GM06990 (cell line): ENCODE data around the gene GPR143.

Source experiments
- DNase-seq: peaks from one replicate; pipeline ENCODE4 v3.0.0-alpha.2; 2011; ENCODE audit not compliant: insufficient read length; ENCODE audit errors: extremely low read depth
- H3K27me3 ChIP-seq: replicated peaks from 2 replicates; pipeline ENCODE4 v1.6.0; 2011; ENCODE audit warnings: low read length; ENCODE audit not compliant: control insufficient read depth, insufficient read depth
- H3K36me3 ChIP-seq: 2 replicates; pipeline ENCODE4 v1.5.1; 2011; ENCODE audit warnings: low read length; ENCODE audit not compliant: control insufficient read depth, insufficient read depth
- H3K4me3 ChIP-seq: replicated peaks from 2 replicates; pipeline ENCODE4 v1.5.1; 2011; ENCODE audit warnings: low read depth, mild to moderate bottlenecking, control low read depth, low read length
- CTCF ChIP-seq: IDR thresholded peaks from 2 replicates; pipeline ENCODE4 v1.5.1; 2011; ENCODE audit warnings: low read length, control low read depth, mild to moderate bottlenecking, inconsistent platforms; ENCODE audit not compliant: insufficient read depth, poor library complexity, severe bottlenecking

The GPR143 gene

GRCh38 chrX:9682456-9682855 is 83.2 kb downstream of the GPR143 start:
- Histone ChIP-seq H3K27me3 (no peaks in the 10 kb centered on the region), H3K4me3 (no peak overlapping the region), H3K36me3 (no peaks in the 10 kb centered on the region)
- no peak for TF ChIP-seq CTCF
- no peak for DNase-seq

GRCh38 chrX:9681422-9681821 is 84.2 kb downstream of the GPR143 start:
- Histone ChIP-seq H3K4me3 (no peak overlapping the region), H3K27me3 (no peaks in the 10 kb centered on the region), H3K36me3 (no peaks in the 10 kb centered on the region)
- no peak for DNase-seq
- TF ChIP-seq CTCF: no peak

- no peak for TF ChIP-seq CTCF
- H3K27me3 ChIP-seq: no peaks in the 10 kb centered on the region
- DNase-seq: no peak
- H3K36me3 ChIP-seq: no peaks in the 10 kb centered on the region
- H3K4me3 ChIP-seq: no peak overlapping the region
Measured at GRCh38 chrX:9681011-9681410, 84.6 kb downstream of the GPR143 start.

- no peak overlapping the region for H3K4me3 ChIP-seq
- TF ChIP-seq CTCF: no peak
- no peak for DNase-seq
- no peaks in the 10 kb centered on the region for H3K36me3 ChIP-seq
- H3K27me3 ChIP-seq: no peaks in the 10 kb centered on the region
Measured at GRCh38 chrX:9678215-9678965, 87.3 kb downstream of the GPR143 start.

- peak; percentile 73 for DNase-seq
- peak overlapping the region; percentile 33; the same call in 1 of the 2 replicates for H3K4me3 ChIP-seq
- H3K36me3 ChIP-seq: no peaks in the 10 kb centered on the region
- no peaks in the 10 kb centered on the region for H3K27me3 ChIP-seq
- TF ChIP-seq CTCF: no peak
Measured at GRCh38 chrX:9677098-9677739, 88.4 kb downstream of the GPR143 start.
